Mesendoderm (in vitro differentiated cells): ENCODE results near the gene FBXL20.

Experiments used
- DNase-seq: peaks from one replicate; pipeline ENCODE4 v3.0.0; 2013
- H2AK5ac ChIP-seq: 2 replicates; pipeline ENCODE4 v1.6.1; 2013; ENCODE audit warnings: low read length, inconsistent platforms
- H2BK120ac ChIP-seq: 2 replicates; pipeline ENCODE4 v1.6.1; 2013; ENCODE audit warnings: low read depth, mild to moderate bottlenecking, low read length, moderate library complexity, mixed read lengths
- H2BK15ac ChIP-seq: replicated peaks from 2 replicates; pipeline ENCODE4 v1.6.1; 2013; ENCODE audit warnings: low read depth, mild to moderate bottlenecking, moderate library complexity
- H2BK5ac ChIP-seq: 2 replicates; pipeline ENCODE4 v1.6.1; 2013; ENCODE audit warnings: low read length, inconsistent platforms
- H3K18ac ChIP-seq: 2 replicates; pipeline ENCODE4 v1.6.1; 2013; ENCODE audit warnings: mild to moderate bottlenecking, low read length, mixed read lengths
- H3K23ac ChIP-seq: one replicate; pipeline ENCODE4 v1.6.1; 2013; ENCODE audit warnings: low read length
- H3K27ac ChIP-seq: 2 replicates; pipeline ENCODE4 v1.5.1; 2013; ENCODE audit warnings: low read depth, mild to moderate bottlenecking, inconsistent platforms, low read length, moderate library complexity
- H3K27me3 ChIP-seq: 2 replicates; pipeline ENCODE4 v1.6.1; 2013; ENCODE audit warnings: low read length, control low read depth, mild to moderate bottlenecking, inconsistent platforms; ENCODE audit not compliant: insufficient read depth, poor library complexity
- H3K36me3 ChIP-seq: 2 replicates; pipeline ENCODE4 v1.6.1; 2013; ENCODE audit warnings: low read length, inconsistent platforms; ENCODE audit not compliant: control insufficient read depth, insufficient read depth
- H3K4ac ChIP-seq: one replicate; pipeline ENCODE4 v1.6.1; 2013; ENCODE audit warnings: low read depth, mild to moderate bottlenecking, low read length, moderate library complexity
- H3K4me1 ChIP-seq: 2 replicates; pipeline ENCODE4 v1.6.1; 2013; ENCODE audit warnings: low read depth, low read length, inconsistent platforms; ENCODE audit not compliant: control insufficient read depth
- H3K4me2 ChIP-seq: 2 replicates; pipeline ENCODE4 v1.6.1; 2013; ENCODE audit warnings: low read length
- H3K4me3 ChIP-seq: 2 replicates; pipeline ENCODE4 v1.5.1; 2013; ENCODE audit warnings: mild to moderate bottlenecking, low read length
- H3K56ac ChIP-seq: one replicate; pipeline ENCODE4 v1.6.1; 2013; ENCODE audit warnings: low read length
- H3K79me1 ChIP-seq: 2 replicates; pipeline ENCODE4 v1.6.1; 2013; ENCODE audit warnings: low read length, inconsistent platforms
- H3K79me2 ChIP-seq: 2 replicates; pipeline ENCODE4 v1.6.1; 2013; ENCODE audit warnings: mild to moderate bottlenecking, low read length; ENCODE audit not compliant: control insufficient read depth, insufficient read depth
- H3K9ac ChIP-seq: 2 replicates; pipeline ENCODE4 v1.6.1; 2013; ENCODE audit warnings: low read length, inconsistent platforms
- H4K5ac ChIP-seq: one replicate; pipeline ENCODE4 v1.6.1; 2013; ENCODE audit warnings: low read length
- H4K8ac ChIP-seq: one replicate; pipeline ENCODE4 v1.6.1; 2013; ENCODE audit warnings: low read depth, mild to moderate bottlenecking, control low read depth, low read length, moderate library complexity
- WGBS: extraction: QIAGEN DNeasy Blood & Tissue Kit; methylation state at CpG from one replicate; pipeline ENCODE4 v1.1.7; 2013; ENCODE audit warnings: low lambda C conversion rate, missing lambda C conversion rate; ENCODE audit not compliant: insufficient coverage; ENCODE audit errors: extremely low coverage; 5-methylcytosine and 5-hydroxymethylcytosine counted together

The FBXL20 gene

DNA sequence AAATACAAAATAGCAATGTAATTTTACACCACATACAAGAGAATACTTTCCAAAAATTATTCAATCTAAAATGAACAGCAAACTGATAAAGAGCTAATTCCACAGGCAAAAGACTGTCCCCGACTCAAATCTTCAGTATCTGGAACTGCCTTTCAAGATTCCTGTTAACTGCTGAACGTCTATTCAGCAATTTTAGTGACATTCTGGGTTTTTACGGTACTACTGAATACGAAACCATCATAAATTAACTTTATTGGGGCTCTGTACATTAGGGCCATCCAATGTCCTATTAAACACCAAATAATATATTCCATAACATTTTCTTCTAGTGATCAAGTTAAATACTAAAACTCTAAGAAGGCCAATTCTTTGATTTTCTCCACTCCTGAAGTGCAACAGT is 1.6 kb downstream of the FBXL20 start:
- Histone ChIP-seq H3K79me1 (no peaks in the 10 kb centered on the region), H2BK15ac (no peak overlapping the region)
- DNase-seq: no peak

DNA sequence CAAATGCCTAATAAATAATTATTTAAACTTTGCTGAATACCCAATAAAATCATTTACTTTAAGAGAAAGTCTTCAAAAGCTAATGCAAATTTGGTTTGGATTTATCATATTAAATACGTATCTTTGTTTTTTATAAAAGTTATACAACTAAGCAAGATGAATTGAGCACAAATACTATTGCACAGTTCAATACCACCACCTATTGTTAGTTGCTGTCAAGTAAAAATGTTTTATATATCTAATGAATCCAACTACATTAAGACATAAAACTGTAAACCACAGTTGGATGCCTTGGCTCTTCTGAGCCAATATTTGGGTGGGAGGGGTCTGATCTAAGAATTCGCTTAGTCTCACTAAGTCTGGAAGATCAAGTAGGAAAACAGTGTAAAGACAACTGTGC is 7.7 kb downstream of the FBXL20 start:
- H3K4me2 ChIP-seq: no peak overlapping the region
- H3K23ac ChIP-seq: no peak overlapping the region
- no peak overlapping the region for H2BK120ac ChIP-seq
- no peaks in the 10 kb centered on the region for H3K36me3 ChIP-seq
- H3K27me3 ChIP-seq: no peaks in the 10 kb centered on the region
- no peak overlapping the region for H3K18ac ChIP-seq
- H3K4ac ChIP-seq: no peak overlapping the region
- no peak overlapping the region for H2BK15ac ChIP-seq
- H2AK5ac ChIP-seq: no peak overlapping the region
- no peak overlapping the region for H3K56ac ChIP-seq
- no peak overlapping the region for H2BK5ac ChIP-seq
- no peaks in the 10 kb centered on the region for H3K79me1 ChIP-seq
- no peak overlapping the region for H3K4me3 ChIP-seq
- no peak overlapping the region for H3K27ac ChIP-seq
- no CpG with 5 or more reads among the region's 2 CpGs for WGBS
- no peaks in the 10 kb centered on the region for H3K79me2 ChIP-seq
- H4K8ac ChIP-seq: no peak overlapping the region
- H4K5ac ChIP-seq: no peak overlapping the region
- DNase-seq: no peak
- H3K9ac ChIP-seq: no peak overlapping the region
- H3K4me1 ChIP-seq: no peaks in the 10 kb centered on the region

More for the DNA sequence above, 1.6 kb downstream of the FBXL20 start:
- no CpG with 5 or more reads among the region's 4 CpGs for WGBS
- Histone ChIP-seq H3K18ac (no peak overlapping the region), H3K27ac (no peak overlapping the region), H3K4ac (no peak overlapping the region), H4K5ac (no peak overlapping the region), H3K27me3 (no peaks in the 10 kb centered on the region), H3K56ac (no peak overlapping the region), H3K79me2 (no peaks in the 10 kb centered on the region), H2AK5ac (no peak overlapping the region), H4K8ac (no peak overlapping the region), H2BK5ac (no peak overlapping the region), H3K4me3 (no peak overlapping the region), H3K9ac (no peak overlapping the region), H2BK120ac (no peak overlapping the region), H3K4me1 (no peaks in the 10 kb centered on the region), H3K36me3 (no peaks in the 10 kb centered on the region), H3K4me2 (no peak overlapping the region), H3K23ac (no peak overlapping the region)

GRCh38 chr17:39391448-39391847 is 10.0 kb downstream of the FBXL20 start:
- no peak overlapping the region for H4K8ac ChIP-seq
- H3K4me2 ChIP-seq: no peak overlapping the region
- H3K79me1 ChIP-seq: no peaks in the 10 kb centered on the region
- no peak overlapping the region for H3K18ac ChIP-seq
- H3K79me2 ChIP-seq: no peaks in the 10 kb centered on the region
- no peak overlapping the region for H3K27ac ChIP-seq
- H3K36me3 ChIP-seq: no peaks in the 10 kb centered on the region
- H3K4ac ChIP-seq: no peak overlapping the region
- no peak overlapping the region for H3K9ac ChIP-seq
- H3K23ac ChIP-seq: no peak overlapping the region
- H2AK5ac ChIP-seq: no peak overlapping the region
- WGBS: 100% methylated on average over 1 of the region's 5 CpGs
- H4K5ac ChIP-seq: no peak overlapping the region
- no peak overlapping the region for H2BK15ac ChIP-seq
- H2BK120ac ChIP-seq: no peak overlapping the region
- H2BK5ac ChIP-seq: no peak overlapping the region
- no peak overlapping the region for H3K56ac ChIP-seq
- H3K27me3 ChIP-seq: no peaks in the 10 kb centered on the region
- H3K4me3 ChIP-seq: no peak overlapping the region
- DNase-seq: no peak
- no peaks in the 10 kb centered on the region for H3K4me1 ChIP-seq

DNA sequence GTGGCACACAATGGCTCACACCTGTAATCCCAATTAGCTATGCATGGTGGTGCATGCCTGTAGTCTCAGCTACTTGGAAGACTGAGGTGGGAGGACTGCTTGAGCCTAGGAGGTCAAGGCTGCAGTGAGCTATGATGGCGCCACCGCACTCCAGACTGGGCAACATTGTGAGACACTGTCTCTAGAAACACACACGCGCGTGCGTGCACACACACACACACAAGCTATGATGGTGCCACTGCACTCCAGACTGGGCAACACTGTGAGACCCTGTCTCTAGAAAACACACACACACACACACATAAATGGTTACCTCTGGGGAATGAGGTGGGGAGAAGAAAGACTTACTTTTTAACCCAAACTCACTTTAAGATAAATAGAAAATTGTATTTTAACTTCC is 16.4 kb downstream of the FBXL20 start:
- Histone ChIP-seq H4K5ac (no peak overlapping the region), H4K8ac (no peak overlapping the region), H3K18ac (no peak overlapping the region), H3K4me1 (no peaks in the 10 kb centered on the region), H3K4me3 (no peak overlapping the region), H3K36me3 (no peaks in the 10 kb centered on the region), H3K79me2 (no peaks in the 10 kb centered on the region), H2AK5ac (no peak overlapping the region), H3K79me1 (no peaks in the 10 kb centered on the region), H2BK15ac (no peak overlapping the region), H3K23ac (no peak overlapping the region), H3K9ac (no peak overlapping the region), H3K27ac (no peak overlapping the region), H3K4me2 (no peak overlapping the region), H2BK5ac (no peak overlapping the region), H3K27me3 (no peaks in the 10 kb centered on the region), H2BK120ac (no peak overlapping the region), H3K56ac (no peak overlapping the region), H3K4ac (no peak overlapping the region)
- whole genome bisulfite sequencing: no CpG with 5 or more reads among the region's 6 CpGs
- no peak for DNase-seq

DNA sequence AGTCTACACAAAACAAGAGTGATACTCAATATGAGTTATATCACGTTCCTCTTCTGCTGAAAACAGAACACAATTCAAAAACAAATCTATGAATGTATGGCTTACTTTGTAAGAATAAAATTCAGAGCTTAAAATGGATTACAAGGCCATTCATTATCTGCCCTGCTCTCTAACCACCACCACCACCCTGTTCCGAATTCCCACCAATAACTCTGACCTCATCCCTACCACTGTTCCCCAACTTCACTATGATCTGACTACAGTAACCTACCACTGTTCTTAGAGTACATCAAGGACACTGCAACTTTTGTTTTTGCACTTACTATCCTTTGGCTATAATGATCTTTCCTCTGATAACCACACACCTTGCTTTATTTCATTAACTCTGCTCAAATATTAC is 21.3 kb downstream of the FBXL20 start:
- Histone ChIP-seq H3K79me2 (no peaks in the 10 kb centered on the region), H2BK15ac (no peak overlapping the region), H3K36me3 (no peaks in the 10 kb centered on the region), H3K18ac (no peak overlapping the region), H4K5ac (no peak overlapping the region), H2BK120ac (no peak overlapping the region), H2BK5ac (no peak overlapping the region), H3K4ac (no peak overlapping the region), H3K56ac (no peak overlapping the region), H4K8ac (no peak overlapping the region), H3K23ac (no peak overlapping the region), H3K4me1 (no peaks in the 10 kb centered on the region), H3K27ac (no peak overlapping the region), H2AK5ac (no peak overlapping the region), H3K4me2 (no peak overlapping the region), H3K27me3 (no peaks in the 10 kb centered on the region), H3K79me1 (no peaks in the 10 kb centered on the region), H3K9ac (no peak overlapping the region), H3K4me3 (no peak overlapping the region)
- WGBS: no CpG with 5 or more reads among the region's 2 CpGs
- DNase-seq: no peak

- no peak overlapping the region for H3K4ac ChIP-seq
- no peak overlapping the region for H3K4me3 ChIP-seq
- H3K4me1 ChIP-seq: no peaks in the 10 kb centered on the region
- no peaks in the 10 kb centered on the region for H3K79me1 ChIP-seq
- H2AK5ac ChIP-seq: no peak overlapping the region
- H3K23ac ChIP-seq: no peak overlapping the region
- H3K79me2 ChIP-seq: no peaks in the 10 kb centered on the region
- no peak overlapping the region for H3K9ac ChIP-seq
- no peak overlapping the region for H4K8ac ChIP-seq
- no peak overlapping the region for H3K56ac ChIP-seq
- no CpG with 5 or more reads among the region's 2 CpGs for WGBS
- DNase-seq: no peak
- no peak overlapping the region for H2BK120ac ChIP-seq
- no peak overlapping the region for H2BK15ac ChIP-seq
- no peaks in the 10 kb centered on the region for H3K27me3 ChIP-seq
- H3K18ac ChIP-seq: no peak overlapping the region
- H4K5ac ChIP-seq: no peak overlapping the region
- no peaks in the 10 kb centered on the region for H3K36me3 ChIP-seq
- H3K27ac ChIP-seq: no peak overlapping the region
- H3K4me2 ChIP-seq: no peak overlapping the region
- no peak overlapping the region for H2BK5ac ChIP-seq
Measured at GRCh38 chr17:39376434-39376833, 25.0 kb downstream of the FBXL20 start.
